SK-N-SH (cell line): Measurements from ENCODE around the gene FCRL5. TPM values are rescaled to one million over a fixed set of nuclear protein-coding genes. Genes with fewer than 3 reads are reported as not detected.

Experiments used
- CTCF ChIA-PET: fragments of 300-600, 350-600 bp; formaldehyde crosslinking; extraction: SDS; loops from one replicate; lab custom pipeline; 2021; lab: Yijun Ruan, JAX
- POLR2A ChIA-PET: fragments of 350-600 bp; sonication (Branson Sonifier 250); formaldehyde crosslinking; extraction: SDS; loops from one replicate; lab custom pipeline; 2020; ENCODE audit warnings: antibody characterized with exemption, inconsistent platforms; lab: Yijun Ruan, JAX
- DNase-seq: peaks from one replicate; pipeline ENCODE4 v3.0.0; 2012
- H2AFZ ChIP-seq: fragments of 200-600 bp; sonication (generic); 2 replicates; pipeline ENCODE4 v1.8.1; 2016; ENCODE audit warnings: antibody characterized with exemption, mild to moderate bottlenecking, low read depth
- H3F3A ChIP-seq: fragments of 200-600 bp; sonication (generic); replicated peaks from 2 replicates; pipeline ENCODE3; 2016; ENCODE audit warnings: antibody characterized with exemption, mild to moderate bottlenecking; ENCODE audit not compliant: insufficient read depth
- H3K27ac ChIP-seq, 2 experiments: fragments of 200-500 bp in 1 of 2; fragments of 200-600 bp in 1 of 2; sonication (Bioruptor generic) in 1 of 2; sonication (generic), shearing (Covaris generic) in 1 of 2; 2 replicates each; pipeline versions ENCODE4 v1.5.1 to v1.6.1; 2014 to 2016; ENCODE audit warnings: low read depth in 2 of 2, inconsistent platforms in 1 of 2, low read length in 1 of 2, mild to moderate bottlenecking in 1 of 2, mixed read lengths in 1 of 2
- H3K27me3 ChIP-seq: fragments of 200-600 bp; sonication (generic), shearing (Covaris generic); 2 replicates; pipeline ENCODE4 v1.6.1; 2016; ENCODE audit warnings: mixed run types; ENCODE audit not compliant: insufficient read depth
- H3K36me3 ChIP-seq, 2 experiments: fragments of 200-500 bp in 1 of 2; fragments of 200-600 bp in 1 of 2; sonication (Bioruptor generic) in 1 of 2; sonication (generic) in 1 of 2; replicated peaks in 1 of 2; 2 replicates each; pipeline versions ENCODE3 to v1.5.1; 2014 to 2016; ENCODE audit warnings: low read length in 1 of 2, mild to moderate bottlenecking in 1 of 2; ENCODE audit not compliant: insufficient read depth in 2 of 2, control insufficient read depth in 1 of 2
- H3K4me1 ChIP-seq, 2 experiments: fragments of 200-500 bp in 1 of 2; fragments of 200-600 bp in 1 of 2; sonication (Bioruptor generic) in 1 of 2; sonication (generic), shearing (Covaris generic) in 1 of 2; 2 replicates each; pipeline versions ENCODE4 v1.5.1 to v1.6.1; 2014 to 2016; ENCODE audit warnings: low read depth in 1 of 2, low read length in 1 of 2, mixed run types in 1 of 2; ENCODE audit not compliant: insufficient read depth in 2 of 2, control insufficient read depth in 1 of 2
- H3K4me2 ChIP-seq: fragments of 200-600 bp; sonication (generic), shearing (Covaris generic); 2 replicates; pipeline ENCODE4 v1.6.1; 2017; ENCODE audit warnings: mixed run types
- H3K4me3 ChIP-seq, 2 experiments: fragments of 200-500 bp in 1 of 2; fragments of 200-600 bp in 1 of 2; sonication (Bioruptor generic) in 1 of 2; sonication (generic), shearing (Covaris generic) in 1 of 2; 2 replicates each; pipeline versions ENCODE4 v1.5.1 to v1.8.1; 2014 to 2016; ENCODE audit warnings: low read depth in 2 of 2, inconsistent platforms in 1 of 2, low read length in 1 of 2, mild to moderate bottlenecking in 1 of 2, mixed read lengths in 1 of 2, moderate library complexity in 1 of 2
- H3K79me2 ChIP-seq: fragments of 200-600 bp; sonication (generic); 2 replicates; pipeline ENCODE4 v1.8.1; 2017; ENCODE audit warnings: mild to moderate bottlenecking; ENCODE audit not compliant: insufficient read depth
- H3K9ac ChIP-seq: fragments of 200-600 bp; sonication (generic); 2 replicates; pipeline ENCODE4 v1.6.1; 2017; ENCODE audit warnings: mixed run types
- H3K9me2 ChIP-seq: fragments of 200-600 bp; sonication (generic); 2 replicates; pipeline ENCODE4 v1.6.1; 2017; ENCODE audit warnings: mixed run types
- H3K9me3 ChIP-seq: fragments of 200-600 bp; sonication (generic); 2 replicates; pipeline ENCODE4 v1.6.1; 2017; ENCODE audit warnings: mixed run types, mild to moderate bottlenecking, moderate library complexity
- H4K20me1 ChIP-seq: fragments of 200-600 bp; sonication (generic); 2 replicates; pipeline ENCODE4 v1.6.1; 2017; ENCODE audit warnings: mild to moderate bottlenecking, mixed run types; ENCODE audit not compliant: insufficient read depth
- CTCF ChIP-seq: fragments of 200-600 bp; sonication (generic); IDR thresholded peaks from 2 replicates; pipeline ENCODE4 v1.6.1; 2017; ENCODE audit warnings: antibody characterized with exemption, mild to moderate bottlenecking, moderate library complexity
- EZH2phosphoT487 ChIP-seq: fragments of 200-600 bp; sonication (generic); IDR thresholded peaks from 2 replicates; pipeline ENCODE4 v1.6.1; 2017; ENCODE audit warnings: low read depth, mixed run types, mild to moderate bottlenecking, antibody characterized with exemption, moderate library complexity, borderline replicate concordance
- FOXM1 ChIP-seq: IDR thresholded peaks from 2 replicates; pipeline ENCODE4 v1.4.0; 2012; ENCODE audit warnings: low read depth, mild to moderate bottlenecking
- JUND ChIP-seq: IDR thresholded peaks from 2 replicates; pipeline ENCODE4 v1.4.0; 2012
- MXI1 ChIP-seq: IDR thresholded peaks from 2 replicates; pipeline ENCODE4 v1.6.1; 2012; ENCODE audit warnings: mild to moderate bottlenecking, low read depth, low read length, improper control_type of control experiment
- NFIC ChIP-seq: IDR thresholded peaks from 2 replicates; pipeline ENCODE4 v1.4.0; 2012; ENCODE audit warnings: borderline replicate concordance
- REST ChIP-seq: IDR thresholded peaks from 2 replicates; pipeline ENCODE4 v1.6.1; 2012; ENCODE audit warnings: mild to moderate bottlenecking, low read depth, low read length, moderate library complexity
- RFX5 ChIP-seq: IDR thresholded peaks from 2 replicates; pipeline ENCODE4 v1.6.1; 2012; ENCODE audit warnings: mild to moderate bottlenecking, improper control_type of control experiment, low read length
- SIN3A ChIP-seq: IDR thresholded peaks from 2 replicates; pipeline ENCODE4 v1.6.1; 2012; ENCODE audit warnings: low read depth, mild to moderate bottlenecking, low read length, moderate library complexity, borderline replicate concordance
- TAF1 ChIP-seq: IDR thresholded peaks from 2 replicates; pipeline ENCODE4 v1.6.1; 2012; ENCODE audit warnings: low read depth, mild to moderate bottlenecking, low read length, moderate library complexity, borderline replicate concordance
- TCF12 ChIP-seq: IDR thresholded peaks from 2 replicates; pipeline ENCODE4 v1.4.0; 2012
- USF1 ChIP-seq: IDR thresholded peaks from 2 replicates; pipeline ENCODE4 v1.4.0; 2012; ENCODE audit warnings: low read depth, borderline replicate concordance
- USF2 ChIP-seq: fragments of 150-350 bp; IDR thresholded peaks from 2 replicates; pipeline ENCODE4 v1.6.1; 2017; ENCODE audit warnings: antibody characterized with exemption, low read length, low read depth, borderline replicate concordance
- WGBS: methylation state at CpG from one replicate; pipeline ENCODE4 v1.1.6; 2017; ENCODE audit warnings: low lambda C conversion rate; 5-methylcytosine and 5-hydroxymethylcytosine counted together
- polyA plus RNA-seq, 3 experiments: library from polyadenylated mRNA; depleted of rRNA; stranded (reverse); fragments of >200 nt; gene quantifications; 2 replicates each; pipeline ENCODE4 v1.2.3, GENCODE V29; 2012

Gene FCRL5
- polyA plus RNA-seq, 1 of the 3 experiments (the other 2 are of a cell fraction): not detected

GRCh38 chr1:157520386-157520935, 31.9 kb downstream of the FCRL5 start (continued):
- no peak for TF ChIP-seq REST

GRCh38 chr1:157519451-157519850, 32.9 kb downstream of the FCRL5 start:
- POLR2A ChIA-PET: no interaction called here
- no peaks in the 10 kb centered on the region for H3K36me3 ChIP-seq
- no peak for DNase-seq
- H3K9ac ChIP-seq: no peak overlapping the region
- no peaks in the 10 kb centered on the region for H3K9me2 ChIP-seq
- H3K4me3 ChIP-seq: no peak overlapping the region
- H3F3A ChIP-seq: no peaks in the 10 kb centered on the region
- TF ChIP-seq EZH2phosphoT487 (no peak), SIN3A (no peak), JUND (no peak), MXI1 (no peak), NFIC (no peak)
- no peak overlapping the region for H3K27ac ChIP-seq
- no peaks in the 10 kb centered on the region for H4K20me1 ChIP-seq
- no peaks in the 10 kb centered on the region for H3K9me3 ChIP-seq
- no peaks in the 10 kb centered on the region for H3K79me2 ChIP-seq
- WGBS: 0% methylated on average over 2 of the region's 2 CpGs
- no peak overlapping the region for H3K4me2 ChIP-seq
- peaks cover 49% of the 10 kb centered on the region for H3K27me3 ChIP-seq
- H3K4me1 ChIP-seq: no peaks in the 10 kb centered on the region
- no peak overlapping the region for H2AFZ ChIP-seq
- CTCF ChIA-PET: interaction anchor here (1.2 kb wide), 1 partner anchor 14 kb away, joined by 3 read pairs; no protein-coding TSS in a partner anchor

- no peak overlapping the region for H3K9ac ChIP-seq
- no peak overlapping the region for H3K4me2 ChIP-seq
- no peaks in the 10 kb centered on the region for H3F3A ChIP-seq
- no peak overlapping the region for H3K27ac ChIP-seq
- H3K36me3 ChIP-seq: no peaks in the 10 kb centered on the region
- POLR2A ChIA-PET: no interaction called here
- H3K79me2 ChIP-seq: no peaks in the 10 kb centered on the region
- H3K4me1 ChIP-seq: no peaks in the 10 kb centered on the region
- CTCF ChIA-PET: no interaction called here
- 7% methylated on average over 8 of the region's 8 CpGs for WGBS
- no peaks in the 10 kb centered on the region for H4K20me1 ChIP-seq
- no peaks in the 10 kb centered on the region for H3K9me3 ChIP-seq
- no peak overlapping the region for H3K4me3 ChIP-seq
- no peaks in the 10 kb centered on the region for H3K9me2 ChIP-seq
- DNase-seq: no peak
- peaks cover 42% of the 10 kb centered on the region for H3K27me3 ChIP-seq
- no peak overlapping the region for H2AFZ ChIP-seq
- TF ChIP-seq REST (no peak), MXI1 (no peak), CTCF (no peak), TAF1 (no peak), RFX5 (no peak), USF2 (no peak), USF1 (no peak), TCF12 (no peak), FOXM1 (no peak), NFIC (no peak)
Observed at GRCh38 chr1:157517016-157517415, 35.3 kb downstream of the FCRL5 start.
